ENCODE results near the gene XYLB. TPM values are rescaled to one million over a fixed set of nuclear protein-coding genes. Genes with fewer than 3 reads are reported as not detected.

XYLB gene
- total RNA-seq, 1 experiment from 2014 or later, result 3.3 TPM

DNA sequence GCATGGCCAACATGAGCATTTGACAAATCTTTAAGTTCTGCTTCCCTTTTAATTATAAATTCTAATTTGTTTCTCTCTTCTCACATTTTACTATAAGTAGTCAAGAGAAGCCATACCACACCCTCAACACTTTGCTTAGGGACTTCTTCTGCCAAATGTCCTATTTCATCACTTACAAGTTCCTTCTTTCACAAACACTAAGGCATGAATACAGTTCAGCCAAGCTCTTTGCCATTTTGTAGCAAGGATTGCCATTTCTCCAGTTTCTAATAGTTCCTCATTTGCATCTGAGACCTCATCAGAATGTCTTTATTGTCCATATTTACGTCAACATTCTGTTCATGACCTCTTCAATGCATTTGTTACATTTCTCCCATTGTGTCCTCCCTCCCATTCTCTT lies 35.1 kb upstream of the XYLB start (continued):
- TF ChIP-seq, protein P1, sequence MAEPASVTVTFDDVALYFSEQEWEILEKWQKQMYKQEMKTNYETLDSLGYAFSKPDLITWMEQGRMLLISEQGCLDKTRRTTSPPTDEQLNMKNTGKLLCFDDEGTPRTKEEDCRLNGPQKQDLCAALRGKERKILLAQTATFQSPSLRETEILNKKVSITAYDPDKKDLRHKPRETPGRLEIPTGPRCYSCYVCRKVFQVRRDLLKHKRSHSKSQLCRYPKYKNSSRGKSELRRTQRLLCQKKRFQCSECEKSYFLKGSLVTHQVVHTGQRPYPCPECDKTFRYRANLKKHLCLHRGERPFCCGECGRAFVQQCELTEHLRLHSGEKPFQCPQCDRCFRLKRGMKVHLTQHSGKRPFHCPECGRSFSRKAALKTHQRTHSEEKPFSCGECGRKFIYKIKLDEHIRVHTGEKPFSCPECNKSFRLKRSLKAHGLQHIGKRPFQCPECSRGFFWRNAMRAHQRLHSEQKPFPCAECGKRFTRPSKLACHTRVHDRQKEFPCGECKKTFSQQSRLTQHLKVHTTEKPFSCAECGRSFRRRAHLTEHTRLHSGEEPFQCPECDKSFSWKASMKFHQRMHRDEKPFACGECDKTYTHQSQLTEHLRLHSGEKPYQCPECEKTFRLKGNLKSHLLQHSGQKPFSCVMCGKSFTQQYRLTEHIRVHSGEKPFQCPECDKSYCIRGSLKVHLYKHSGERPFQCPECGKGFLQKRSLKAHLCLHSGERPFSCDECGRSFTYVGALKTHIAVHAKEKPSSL (CRISPR knock-in tag; conservative IDR thresholded peaks at IDR 0.05), result no peak

DNA sequence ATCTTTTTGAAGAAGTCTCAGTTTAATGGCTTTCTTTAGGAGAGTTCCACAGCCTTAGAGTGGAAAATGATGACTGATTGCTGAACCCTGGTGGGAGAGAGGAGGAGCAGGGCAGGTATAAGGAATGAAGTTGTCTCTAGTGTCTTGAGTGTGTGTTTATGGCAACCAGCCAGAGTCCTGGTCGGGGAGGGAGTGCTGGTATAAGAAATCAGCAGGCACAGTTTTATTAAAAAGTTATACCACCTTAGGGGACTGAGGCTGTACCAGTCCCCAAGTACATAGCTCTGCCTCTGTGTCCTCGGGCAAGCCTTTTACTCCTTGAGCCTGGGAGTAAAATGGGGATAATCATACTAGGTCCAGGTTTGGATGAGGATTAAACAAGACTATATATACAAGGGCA lies 34.6 kb upstream of the XYLB start:
- H3K36me3 Mint-ChIP-seq, result no peaks in the 10 kb centered on the region
- H3K9me3 Mint-ChIP-seq, result no peaks in the 10 kb centered on the region
- TF ChIP-seq, protein P2, sequence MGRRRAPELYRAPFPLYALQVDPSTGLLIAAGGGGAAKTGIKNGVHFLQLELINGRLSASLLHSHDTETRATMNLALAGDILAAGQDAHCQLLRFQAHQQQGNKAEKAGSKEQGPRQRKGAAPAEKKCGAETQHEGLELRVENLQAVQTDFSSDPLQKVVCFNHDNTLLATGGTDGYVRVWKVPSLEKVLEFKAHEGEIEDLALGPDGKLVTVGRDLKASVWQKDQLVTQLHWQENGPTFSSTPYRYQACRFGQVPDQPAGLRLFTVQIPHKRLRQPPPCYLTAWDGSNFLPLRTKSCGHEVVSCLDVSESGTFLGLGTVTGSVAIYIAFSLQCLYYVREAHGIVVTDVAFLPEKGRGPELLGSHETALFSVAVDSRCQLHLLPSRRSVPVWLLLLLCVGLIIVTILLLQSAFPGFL (CRISPR knock-in tag; IDR thresholded peaks at IDR 0.05; ENCODE audit: borderline replicate concordance), result no peak
- no peak for TF ChIP-seq ZBTB21 (CRISPR knock-in tag; IDR thresholded peaks at IDR 0.05; ENCODE audit: borderline replicate concordance)
- no peak for TF ChIP-seq TCF7 (CRISPR knock-in tag; IDR thresholded peaks at IDR 0.05; ENCODE audit: low read depth)
- TF ChIP-seq ZNF121 (CRISPR knock-in tag; IDR thresholded peaks at IDR 0.05), result no peak
- TF ChIP-seq CREB1 (CRISPR knock-in tag; IDR thresholded peaks at IDR 0.05), result no peak
- TF ChIP-seq, protein P3, sequence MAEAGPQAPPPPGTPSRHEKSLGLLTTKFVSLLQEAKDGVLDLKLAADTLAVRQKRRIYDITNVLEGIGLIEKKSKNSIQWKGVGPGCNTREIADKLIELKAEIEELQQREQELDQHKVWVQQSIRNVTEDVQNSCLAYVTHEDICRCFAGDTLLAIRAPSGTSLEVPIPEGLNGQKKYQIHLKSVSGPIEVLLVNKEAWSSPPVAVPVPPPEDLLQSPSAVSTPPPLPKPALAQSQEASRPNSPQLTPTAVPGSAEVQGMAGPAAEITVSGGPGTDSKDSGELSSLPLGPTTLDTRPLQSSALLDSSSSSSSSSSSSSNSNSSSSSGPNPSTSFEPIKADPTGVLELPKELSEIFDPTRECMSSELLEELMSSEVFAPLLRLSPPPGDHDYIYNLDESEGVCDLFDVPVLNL (CRISPR knock-in tag; IDR thresholded peaks at IDR 0.05; ENCODE audit: borderline replicate concordance, low read depth), result no peak
- TF ChIP-seq FOXK1 (CRISPR knock-in tag; IDR thresholded peaks at IDR 0.05), result no peak
- TF ChIP-seq KAT7 (CRISPR knock-in tag; IDR thresholded peaks at IDR 0.05; ENCODE audit: borderline replicate concordance), result no peak
- TF ChIP-seq, protein P4, sequence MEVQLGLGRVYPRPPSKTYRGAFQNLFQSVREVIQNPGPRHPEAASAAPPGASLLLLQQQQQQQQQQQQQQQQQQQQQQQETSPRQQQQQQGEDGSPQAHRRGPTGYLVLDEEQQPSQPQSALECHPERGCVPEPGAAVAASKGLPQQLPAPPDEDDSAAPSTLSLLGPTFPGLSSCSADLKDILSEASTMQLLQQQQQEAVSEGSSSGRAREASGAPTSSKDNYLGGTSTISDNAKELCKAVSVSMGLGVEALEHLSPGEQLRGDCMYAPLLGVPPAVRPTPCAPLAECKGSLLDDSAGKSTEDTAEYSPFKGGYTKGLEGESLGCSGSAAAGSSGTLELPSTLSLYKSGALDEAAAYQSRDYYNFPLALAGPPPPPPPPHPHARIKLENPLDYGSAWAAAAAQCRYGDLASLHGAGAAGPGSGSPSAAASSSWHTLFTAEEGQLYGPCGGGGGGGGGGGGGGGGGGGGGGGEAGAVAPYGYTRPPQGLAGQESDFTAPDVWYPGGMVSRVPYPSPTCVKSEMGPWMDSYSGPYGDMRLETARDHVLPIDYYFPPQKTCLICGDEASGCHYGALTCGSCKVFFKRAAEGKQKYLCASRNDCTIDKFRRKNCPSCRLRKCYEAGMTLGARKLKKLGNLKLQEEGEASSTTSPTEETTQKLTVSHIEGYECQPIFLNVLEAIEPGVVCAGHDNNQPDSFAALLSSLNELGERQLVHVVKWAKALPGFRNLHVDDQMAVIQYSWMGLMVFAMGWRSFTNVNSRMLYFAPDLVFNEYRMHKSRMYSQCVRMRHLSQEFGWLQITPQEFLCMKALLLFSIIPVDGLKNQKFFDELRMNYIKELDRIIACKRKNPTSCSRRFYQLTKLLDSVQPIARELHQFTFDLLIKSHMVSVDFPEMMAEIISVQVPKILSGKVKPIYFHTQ (CRISPR knock-in tag; IDR thresholded peaks at IDR 0.05), result no peak
- CTCF ChIA-PET, result no interaction called here
- H3K27me3 Mint-ChIP-seq (ENCODE audit: low read depth), result no peaks in the 10 kb centered on the region; the same call in 1 of the 2 replicates
- H3K4me1 Mint-ChIP-seq, result peaks cover 6% of the 10 kb centered on the region; the same call in 1 of the 2 replicates
- H3K27ac Mint-ChIP-seq, result no peak overlapping the region
- POLR2A ChIA-PET, result no interaction called here
- no peak for ATAC-seq
- H3K4me3 Mint-ChIP-seq, result no peak overlapping the region
- no peak for DNase-seq (ENCODE audit: low spot score)

DNA sequence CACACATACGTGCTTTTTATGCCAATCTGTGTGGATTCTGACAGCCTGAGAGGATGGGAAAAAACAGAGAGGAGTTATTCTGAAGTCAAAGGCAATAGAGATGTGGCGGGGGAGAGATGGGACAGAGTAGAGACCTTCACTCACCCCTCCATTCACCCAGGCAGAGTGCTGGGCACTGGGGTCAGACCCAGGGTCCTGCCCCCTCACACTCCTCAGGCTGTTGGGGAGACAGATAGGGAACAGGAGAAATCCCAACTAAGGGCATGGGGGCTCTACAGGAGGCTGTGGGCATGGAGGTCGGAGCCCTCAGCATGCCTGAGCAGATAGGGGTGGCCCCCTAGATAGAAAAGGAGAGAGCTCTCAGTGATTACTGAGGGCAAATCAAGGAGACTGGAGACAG lies 34.2 kb upstream of the XYLB start:
- no peaks in the 10 kb centered on the region for H3K9me3 Mint-ChIP-seq
- DNase-seq (ENCODE audit: low spot score) (no peak), ATAC-seq (no peak)
- ChIA-PET CTCF (no interaction called here), POLR2A (no interaction called here)
- peaks cover 6% of the 10 kb centered on the region; the same call in 1 of the 2 replicates for H3K4me1 Mint-ChIP-seq
- no peak overlapping the region for H3K4me3 Mint-ChIP-seq
- no peak for TF ChIP-seq TEAD1 (CRISPR knock-in tag; IDR thresholded peaks at IDR 0.05)
- TF ChIP-seq MYBL2 (CRISPR knock-in tag; IDR thresholded peaks at IDR 0.05), result no peak
- TF ChIP-seq IRF2 (CRISPR knock-in tag; IDR thresholded peaks at IDR 0.05; ENCODE audit: borderline replicate concordance, low read depth), result no peak
- TF ChIP-seq, protein P5, sequence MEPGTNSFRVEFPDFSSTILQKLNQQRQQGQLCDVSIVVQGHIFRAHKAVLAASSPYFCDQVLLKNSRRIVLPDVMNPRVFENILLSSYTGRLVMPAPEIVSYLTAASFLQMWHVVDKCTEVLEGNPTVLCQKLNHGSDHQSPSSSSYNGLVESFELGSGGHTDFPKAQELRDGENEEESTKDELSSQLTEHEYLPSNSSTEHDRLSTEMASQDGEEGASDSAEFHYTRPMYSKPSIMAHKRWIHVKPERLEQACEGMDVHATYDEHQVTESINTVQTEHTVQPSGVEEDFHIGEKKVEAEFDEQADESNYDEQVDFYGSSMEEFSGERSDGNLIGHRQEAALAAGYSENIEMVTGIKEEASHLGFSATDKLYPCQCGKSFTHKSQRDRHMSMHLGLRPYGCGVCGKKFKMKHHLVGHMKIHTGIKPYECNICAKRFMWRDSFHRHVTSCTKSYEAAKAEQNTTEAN (CRISPR knock-in tag; IDR thresholded peaks at IDR 0.05), result no peak
- TF ChIP-seq, protein P6, sequence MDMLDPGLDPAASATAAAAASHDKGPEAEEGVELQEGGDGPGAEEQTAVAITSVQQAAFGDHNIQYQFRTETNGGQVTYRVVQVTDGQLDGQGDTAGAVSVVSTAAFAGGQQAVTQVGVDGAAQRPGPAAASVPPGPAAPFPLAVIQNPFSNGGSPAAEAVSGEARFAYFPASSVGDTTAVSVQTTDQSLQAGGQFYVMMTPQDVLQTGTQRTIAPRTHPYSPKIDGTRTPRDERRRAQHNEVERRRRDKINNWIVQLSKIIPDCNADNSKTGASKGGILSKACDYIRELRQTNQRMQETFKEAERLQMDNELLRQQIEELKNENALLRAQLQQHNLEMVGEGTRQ (CRISPR knock-in tag; IDR thresholded peaks at IDR 0.05), result no peak
- TF ChIP-seq, protein P4 (CRISPR knock-in tag; IDR thresholded peaks at IDR 0.05), result no peak
- no peaks in the 10 kb centered on the region; the same call in 1 of the 2 replicates for H3K27me3 Mint-ChIP-seq (ENCODE audit: low read depth)
- no peaks in the 10 kb centered on the region for H3K36me3 Mint-ChIP-seq
- no peak overlapping the region; the same call in 1 of the 2 replicates for H3K27ac Mint-ChIP-seq
